HG02798 (cell line): ENCODE results near the gene RAB11FIP3.

Experiments
- ATAC-seq: cut with Tn5 transposase; IDR thresholded peaks from one replicate; pipeline ENCODE4 v1.9.1; 2021; ENCODE audit warnings: mild to moderate bottlenecking; ENCODE audit not compliant: unreplicated experiment, poor library complexity

Gene RAB11FIP3

GRCh38 chr16:561957-562938 lies 136.8 kb downstream of the RAB11FIP3 start:
- no peak for ATAC-seq

- ATAC-seq = no peak
These were observed 137.7 kb downstream of the RAB11FIP3 start for GRCh38 chr16:563072-563644.

- no peak for ATAC-seq
These were observed 139.4 kb downstream of the RAB11FIP3 start for GRCh38 chr16:564690-565418.

- ATAC-seq = no peak
These were observed 140.2 kb downstream of the RAB11FIP3 start for GRCh38 chr16:565419-566330.

GRCh38 chr16:566475-567372 lies 141.3 kb downstream of the RAB11FIP3 start, which contains the start of gene NHLRC4:
Gene NHLRC4, plus strand, starts transcription at chr16:567005. Its CDS starts 1,043 bp downstream, at chr16:568048.
- ATAC-seq = no peak

GRCh38 chr16:567373-568256 lies 142.2 kb downstream of the RAB11FIP3 start:
- ATAC-seq = no peak

GRCh38 chr16:568401-569258 lies 143.2 kb downstream of the RAB11FIP3 start:
- ATAC-seq = no peak

- peak; percentile 63 for ATAC-seq
These were observed 144.2 kb downstream of the RAB11FIP3 start, which contains the start of gene PIGQ for GRCh38 chr16:569445-570254. Gene PIGQ, plus strand, starts transcription at chr16:569968. Its CDS starts 4,107 bp downstream, at chr16:574075.
